ENCODE data around the gene IPO4.

The IPO4 gene

GRCh38 chr14:24235804-24236688 lies 47.4 kb upstream of the IPO4 start:
- H3K9me3 ChIP-seq (ENCODE audit: severe bottlenecking) = no peaks in the 10 kb centered on the region
- ATAC-seq (ENCODE audit: low read depth) = no peak
- H3K4me3 ChIP-seq (ENCODE audit: severe bottlenecking) = no peak overlapping the region
- no peak overlapping the region for H3K27ac ChIP-seq (ENCODE audit: poor library complexity, severe bottlenecking)
- H3K4me1 ChIP-seq (ENCODE audit: insufficient read depth, poor library complexity, severe bottlenecking) = peaks cover 23% of the 10 kb centered on the region
- no peak for TF ChIP-seq CTCF (IDR thresholded peaks at IDR 0.05; ENCODE audit: poor library complexity, severe bottlenecking)
- H3K27me3 ChIP-seq (ENCODE audit: insufficient read depth, poor library complexity, severe bottlenecking) = no peaks in the 10 kb centered on the region
- peaks cover 79% of the 10 kb centered on the region for H3K36me3 ChIP-seq (ENCODE audit: low read depth)
- no peak for DNase-seq (ENCODE audit: low spot score)

- H3K36me3 ChIP-seq (ENCODE audit: low read depth) = peaks cover 71% of the 10 kb centered on the region
- H3K4me3 ChIP-seq (ENCODE audit: severe bottlenecking) = no peak overlapping the region
- ATAC-seq (ENCODE audit: low read depth) (no peak), DNase-seq (ENCODE audit: low spot score) (no peak)
- no peak for TF ChIP-seq CTCF (IDR thresholded peaks at IDR 0.05; ENCODE audit: poor library complexity, severe bottlenecking)
- no peaks in the 10 kb centered on the region for H3K27me3 ChIP-seq (ENCODE audit: insufficient read depth, poor library complexity, severe bottlenecking)
- no peak overlapping the region for H3K27ac ChIP-seq (ENCODE audit: poor library complexity, severe bottlenecking)
- no peaks in the 10 kb centered on the region for H3K9me3 ChIP-seq (ENCODE audit: severe bottlenecking)
- peaks cover 20% of the 10 kb centered on the region for H3K4me1 ChIP-seq (ENCODE audit: insufficient read depth, poor library complexity, severe bottlenecking)
Observed at GRCh38 chr14:24234095-24235005, 45.7 kb upstream of the IPO4 start.

GRCh38 chr14:24233538-24233866 lies 44.9 kb upstream of the IPO4 start:
- Histone ChIP-seq H3K4me3 (ENCODE audit: severe bottlenecking) (peak overlapping the region; percentile 67), H3K9me3 (ENCODE audit: severe bottlenecking) (no peaks in the 10 kb centered on the region), H3K27ac (ENCODE audit: poor library complexity, severe bottlenecking) (peak overlapping the region; percentile 76), H3K4me1 (ENCODE audit: insufficient read depth, poor library complexity, severe bottlenecking) (peaks cover 21% of the 10 kb centered on the region), H3K27me3 (ENCODE audit: insufficient read depth, poor library complexity, severe bottlenecking) (no peaks in the 10 kb centered on the region), H3K36me3 (ENCODE audit: low read depth) (peaks cover 68% of the 10 kb centered on the region)
- ATAC-seq (ENCODE audit: low read depth) (no peak), DNase-seq (ENCODE audit: low spot score) (no peak)
- TF ChIP-seq CTCF (IDR thresholded peaks at IDR 0.05; ENCODE audit: poor library complexity, severe bottlenecking) = no peak

GRCh38 chr14:24232645-24233537 lies 44.3 kb upstream of the IPO4 start, which contains the start of gene GMPR2:
Gene GMPR2, plus strand, starts transcription at chr14:24232929. Its CDS starts 325 bp downstream, at chr14:24233254.
- ATAC-seq (ENCODE audit: low read depth) (peak; percentile 55), DNase-seq (ENCODE audit: low spot score) (no peak)
- Histone ChIP-seq H3K36me3 (ENCODE audit: low read depth) (peaks cover 68% of the 10 kb centered on the region), H3K4me1 (ENCODE audit: insufficient read depth, poor library complexity, severe bottlenecking) (peaks cover 14% of the 10 kb centered on the region), H3K9me3 (ENCODE audit: severe bottlenecking) (no peaks in the 10 kb centered on the region), H3K27ac (ENCODE audit: poor library complexity, severe bottlenecking) (peak within 1 kb of the TSS; percentile 76), H3K27me3 (ENCODE audit: insufficient read depth, poor library complexity, severe bottlenecking) (no peaks in the 10 kb centered on the region), H3K4me3 (ENCODE audit: severe bottlenecking) (peak within 1 kb of the TSS; percentile 67)
- no peak for TF ChIP-seq CTCF (IDR thresholded peaks at IDR 0.05; ENCODE audit: poor library complexity, severe bottlenecking)

Measured in RWPE2 (cell line).